H9 (cell line): ENCODE data around the gene STK26. TPM values are rescaled to one million over a fixed set of nuclear protein-coding genes. Genes with fewer than 3 reads are reported as not detected.

ENCODE experiments used
- DNase-seq: peaks from one replicate; pipeline ENCODE4 v3.0.0-alpha.2; 2017
- H2AFZ ChIP-seq: one replicate; pipeline ENCODE4 v1.6.1; 2013; ENCODE audit warnings: mild to moderate bottlenecking, low read length, control low read depth, moderate library complexity
- H2AK5ac ChIP-seq: 2 replicates; pipeline ENCODE4 v1.6.1; 2013; ENCODE audit warnings: low read length, control low read depth, mixed read lengths; ENCODE audit not compliant: insufficient read length
- H2BK120ac ChIP-seq: one replicate; pipeline ENCODE4 v1.6.1; 2013; ENCODE audit warnings: low read depth, mild to moderate bottlenecking, low read length, control low read depth, inconsistent platforms; ENCODE audit not compliant: poor library complexity, severe bottlenecking
- H2BK12ac ChIP-seq: 2 replicates; pipeline ENCODE4 v1.6.1; 2013; ENCODE audit warnings: low read length, control low read depth, mixed read lengths, low read depth; ENCODE audit not compliant: insufficient read length
- H2BK15ac ChIP-seq: 2 replicates; pipeline ENCODE4 v1.6.1; 2013; ENCODE audit warnings: low read depth, low read length, control low read depth
- H2BK20ac ChIP-seq: one replicate; pipeline ENCODE4 v1.6.1; 2013; ENCODE audit warnings: low read depth, mild to moderate bottlenecking, low read length, control low read depth, inconsistent platforms; ENCODE audit not compliant: poor library complexity, severe bottlenecking
- H2BK5ac ChIP-seq: 2 replicates; pipeline ENCODE4 v1.6.1; 2013; ENCODE audit warnings: low read length, control low read depth, mixed read lengths; ENCODE audit not compliant: insufficient read length
- H3K14ac ChIP-seq: 2 replicates; pipeline ENCODE4 v1.6.1; 2013; ENCODE audit warnings: low read length, control low read depth; ENCODE audit not compliant: insufficient read depth
- H3K18ac ChIP-seq: 2 replicates; pipeline ENCODE4 v1.6.1; 2013; ENCODE audit warnings: low read depth, mild to moderate bottlenecking, mixed read lengths, low read length, control low read depth; ENCODE audit not compliant: insufficient read length
- H3K23ac ChIP-seq: 2 replicates; pipeline ENCODE4 v1.6.1; 2013; ENCODE audit warnings: low read length, control low read depth, mixed read lengths, low read depth; ENCODE audit not compliant: insufficient read length
- H3K23me2 ChIP-seq: 2 replicates; pipeline ENCODE4 v1.6.1; 2013; ENCODE audit warnings: low read depth, mild to moderate bottlenecking, mixed read lengths, low read length, control low read depth; ENCODE audit not compliant: insufficient read length, poor library complexity, severe bottlenecking
- H3K27ac ChIP-seq: 2 replicates; pipeline ENCODE4 v1.5.1; 2013; ENCODE audit warnings: low read length, control low read depth, mixed read lengths, low read depth; ENCODE audit not compliant: insufficient read length
- H3K27me3 ChIP-seq: 2 replicates; pipeline ENCODE4 v1.6.1; 2013; ENCODE audit warnings: low read length, control low read depth, inconsistent platforms; ENCODE audit not compliant: insufficient read depth
- H3K4ac ChIP-seq: 2 replicates; pipeline ENCODE4 v1.6.1; 2013; ENCODE audit warnings: low read depth, mild to moderate bottlenecking, control low read depth, inconsistent platforms, low read length, moderate library complexity
- H3K4me1 ChIP-seq: 2 replicates; pipeline ENCODE4 v1.6.1; 2013; ENCODE audit warnings: low read length, control low read depth, inconsistent platforms; ENCODE audit not compliant: insufficient read depth
- H3K4me2 ChIP-seq: 2 replicates; pipeline ENCODE4 v1.6.1; 2013; ENCODE audit warnings: low read length, control low read depth, mixed read lengths; ENCODE audit not compliant: insufficient read length, insufficient read depth
- H3K56ac ChIP-seq: 2 replicates; pipeline ENCODE4 v1.6.1; 2013; ENCODE audit warnings: low read depth, mild to moderate bottlenecking, mixed read lengths, low read length, control low read depth; ENCODE audit not compliant: insufficient read length
- H3K79me1 ChIP-seq: 2 replicates; pipeline ENCODE4 v1.6.1; 2013; ENCODE audit warnings: low read depth, mild to moderate bottlenecking, moderate library complexity, low read length, control low read depth, inconsistent platforms; ENCODE audit not compliant: insufficient read depth, poor library complexity, severe bottlenecking
- H3K79me2 ChIP-seq: 2 replicates; pipeline ENCODE4 v1.6.1; 2013; ENCODE audit warnings: low read length, control low read depth, inconsistent platforms; ENCODE audit not compliant: insufficient read depth
- H3K9ac ChIP-seq: 2 replicates; pipeline ENCODE4 v1.6.1; 2013; ENCODE audit warnings: low read length, control low read depth, mixed read lengths; ENCODE audit not compliant: insufficient read length; ENCODE audit errors: extremely low read depth
- H3K9me3 ChIP-seq: one replicate; pipeline ENCODE4 v1.6.1; 2013; ENCODE audit warnings: low read depth, low read length, inconsistent platforms; ENCODE audit not compliant: control insufficient read depth
- H3T11ph ChIP-seq: one replicate; pipeline ENCODE4 v1.6.1; 2013; ENCODE audit warnings: mild to moderate bottlenecking, low read length, control low read depth, inconsistent platforms
- H4K20me1 ChIP-seq: one replicate; pipeline ENCODE4 v1.6.1; 2013; ENCODE audit not compliant: control insufficient read depth, insufficient read length, insufficient read depth
- H4K5ac ChIP-seq: 2 replicates; pipeline ENCODE4 v1.6.1; 2013; ENCODE audit warnings: low read depth, mild to moderate bottlenecking, mixed read lengths, low read length, control low read depth; ENCODE audit not compliant: insufficient read length
- H4K8ac ChIP-seq: replicated peaks from 2 replicates; pipeline ENCODE4 v1.6.1; 2013; ENCODE audit warnings: low read length, control low read depth, mixed read lengths, low read depth; ENCODE audit not compliant: insufficient read length
- H4K91ac ChIP-seq: 2 replicates; pipeline ENCODE4 v1.6.1; 2013; ENCODE audit warnings: low read depth, mild to moderate bottlenecking, moderate library complexity, mixed read lengths, low read length, control low read depth; ENCODE audit not compliant: insufficient read length
- H3K27ac Mint-ChIP-seq, 3 experiments: 2 replicates in 2 of 3; 3 replicates in 1 of 3; pipeline ENCODE4 v1.8.0; 2020 to 2021; ENCODE audit warnings: mixed read lengths in 3 of 3, mild to moderate bottlenecking in 1 of 3, moderate library complexity in 1 of 3
- H3K27me3 Mint-ChIP-seq: 2 replicates; pipeline ENCODE4 v1.8.0; 2021; ENCODE audit warnings: low read depth, mild to moderate bottlenecking, moderate library complexity, mixed read lengths
- H3K36me3 Mint-ChIP-seq, 3 experiments: 2 replicates in 2 of 3; 3 replicates in 1 of 3; pipeline ENCODE4 v1.8.0; 2020 to 2021; ENCODE audit warnings: low read depth in 3 of 3, mixed read lengths in 3 of 3; ENCODE audit not compliant: insufficient read depth in 1 of 3
- H3K4me1 Mint-ChIP-seq, 2 experiments: 2 replicates each; pipeline ENCODE4 v1.8.0; 2020; ENCODE audit warnings: mixed read lengths in 2 of 2
- H3K4me3 Mint-ChIP-seq, 2 experiments: 2 replicates in 1 of 2; 3 replicates in 1 of 2; pipeline ENCODE4 v1.8.0; 2020 to 2021; ENCODE audit warnings: mild to moderate bottlenecking in 2 of 2, mixed read lengths in 2 of 2, moderate library complexity in 1 of 2
- H3K9me3 Mint-ChIP-seq, 2 experiments: 2 replicates in 1 of 2; 3 replicates in 1 of 2; pipeline ENCODE4 v1.8.0; 2020; ENCODE audit warnings: mild to moderate bottlenecking in 2 of 2, mixed read lengths in 2 of 2, moderate library complexity in 1 of 2
- CTCF ChIP-seq: fragments of 200-600 bp; sonication (generic); conservative IDR thresholded peaks from 3 replicates; pipeline ENCODE4 v1.8.0; 2021; ENCODE audit warnings: antibody characterized with exemption, mild to moderate bottlenecking
- WGBS: extraction: QIAGEN DNeasy Blood & Tissue Kit; methylation state at CpG from one replicate; pipeline ENCODE4 v1.1.7; 2013; ENCODE audit warnings: missing lambda C conversion rate, low lambda C conversion rate, mixed read lengths; ENCODE audit not compliant: insufficient read length; ENCODE audit errors: extremely low coverage; 5-methylcytosine and 5-hydroxymethylcytosine counted together
- total RNA-seq: library from RNA; stranded (reverse); gene quantifications from 2 replicates; pipeline ENCODE4 v1.2.1, GENCODE V29; 2021

STK26 gene
- total RNA-seq, 1 experiment from 2014 or later = 99.2 TPM

GRCh38 chrX:132059973-132060540 is 37.0 kb downstream of the STK26 start:
- H4K20me1 ChIP-seq = no peaks in the 10 kb centered on the region
- H2BK15ac ChIP-seq = no peak overlapping the region
- peaks cover 13 to 34% (median 25%) of the 10 kb centered on the region in 3 experiments for H3K36me3 Mint-ChIP-seq
- H2BK5ac ChIP-seq = no peak overlapping the region
- H3K9me3 ChIP-seq = no peaks in the 10 kb centered on the region
- H3K14ac ChIP-seq = no peak overlapping the region
- no CpG with 5 or more reads among the region's 2 CpGs for WGBS
- H3K56ac ChIP-seq = no peak overlapping the region
- no peaks in the 10 kb centered on the region for H3K79me1 ChIP-seq
- no peak overlapping the region for H3K4me3 Mint-ChIP-seq
- H3K27ac ChIP-seq = no peak overlapping the region
- no peak overlapping the region for H3K18ac ChIP-seq
- H3K23ac ChIP-seq = no peak overlapping the region
- H3K23me2 ChIP-seq = no peaks in the 10 kb centered on the region
- H3K4me2 ChIP-seq = no peak overlapping the region
- H4K8ac ChIP-seq = no peak overlapping the region
- TF ChIP-seq CTCF = no peak
- H3K27me3 ChIP-seq = no peaks in the 10 kb centered on the region
- H3K79me2 ChIP-seq = no peaks in the 10 kb centered on the region; the same call in 1 of the 2 replicates
- no peak overlapping the region for H4K91ac ChIP-seq
- no peak overlapping the region for H2BK12ac ChIP-seq
- H2AK5ac ChIP-seq = no peak overlapping the region
- H3K9me3 Mint-ChIP-seq = no peaks in the 10 kb centered on the region
- no peak overlapping the region for H3K4ac ChIP-seq
- H3K9ac ChIP-seq = no peak overlapping the region
- no peak for DNase-seq
- no peak overlapping the region for H3T11ph ChIP-seq
- no peak overlapping the region for H2BK120ac ChIP-seq
- no peak overlapping the region for H4K5ac ChIP-seq
- H3K27me3 Mint-ChIP-seq = no peaks in the 10 kb centered on the region
- H2AFZ ChIP-seq = no peak overlapping the region
- H2BK20ac ChIP-seq = no peak overlapping the region
- no peaks in the 10 kb centered on the region; a peak in 1 of 4 replicates for H3K4me1 Mint-ChIP-seq
- no peak overlapping the region; a peak in 1 of 7 replicates for H3K27ac Mint-ChIP-seq
- no peaks in the 10 kb centered on the region for H3K4me1 ChIP-seq
